Hepatic stellate cell (primary cell): Measurements from ENCODE around the gene RNMT.

Source experiments
- DNase-seq: peaks from one replicate; pipeline ENCODE4 v3.0.0; 2011; ENCODE audit warnings: low spot score

RNMT gene

DNA sequence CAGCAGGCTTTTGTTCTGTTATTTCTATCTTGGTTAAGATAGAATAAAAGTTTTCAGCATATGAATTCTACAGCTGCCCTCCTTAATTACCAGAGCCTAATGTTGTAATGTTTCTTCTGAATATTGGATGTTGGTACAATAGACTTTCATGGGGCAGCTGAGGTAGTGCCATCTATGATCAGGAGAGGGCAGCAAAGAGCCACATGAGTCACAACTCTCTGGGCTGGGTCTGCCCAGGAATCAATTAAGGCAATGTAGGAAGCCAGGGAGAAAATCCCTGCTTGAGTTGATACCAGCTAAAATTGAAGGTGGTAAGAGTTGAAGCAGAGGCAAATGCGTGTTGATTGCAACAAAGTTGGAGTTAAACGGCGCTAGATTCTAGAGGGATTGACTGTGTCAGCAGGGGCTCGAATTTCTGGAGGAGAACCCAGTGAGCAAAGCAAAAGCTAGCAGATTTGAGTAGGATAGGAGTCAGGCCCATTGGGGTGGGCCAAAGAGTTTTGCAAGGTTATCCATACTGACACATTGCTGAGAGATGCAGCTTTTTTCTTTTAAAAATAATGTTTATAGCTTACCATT, 86.9 kb downstream of the RNMT start:
- peak; percentile 74 for DNase-seq
